ENCODE data around the gene WIF1. TPM values are rescaled to one million over a fixed set of nuclear protein-coding genes. Genes with fewer than 3 reads are reported as not detected.

WIF1 gene
- total RNA-seq, 2 experiments from 2014 or later: not detected

GRCh38 chr12:65122703-65123102, 1.6 kb upstream of the WIF1 start:
- CTCF ChIA-PET: no interaction called here
- no peaks in the 10 kb centered on the region for H3K36me3 Mint-ChIP-seq (ENCODE audit: low read depth)
- intact Hi-C loops (cut with DNase I, micrococcal nuclease): no loop called here
- Histone ChIP-seq H3K27ac (ENCODE audit: low read depth in 1 of 2, low read length in 2 of 2) (no peak overlapping the region), H3K4me3 (ENCODE audit: low read length) (no peak overlapping the region), H3K9me3 (ENCODE audit: control insufficient read depth in 1 of 2, insufficient read depth in 1 of 2, low read length in 2 of 2) (peaks cover 0 to 9% of the 10 kb centered on the region in 2 experiments), H3K4me1 (ENCODE audit: insufficient read depth, low read length) (peaks cover 12% of the 10 kb centered on the region), H3K36me3 (ENCODE audit: insufficient read depth, low read length) (no peaks in the 10 kb centered on the region), H3K27me3 (ENCODE audit: control insufficient read depth in 1 of 2, insufficient read depth in 2 of 2, low read length in 2 of 2) (peaks cover 26 to 63% of the 10 kb centered on the region in 2 experiments)
- ATAC-seq (ENCODE audit: poor library complexity) (no peak), DNase-seq (no peak)
- POLR2A ChIA-PET: no interaction called here
- no peaks in the 10 kb centered on the region for H3K4me1 Mint-ChIP-seq (ENCODE audit: low read depth)
- no peak overlapping the region for H3K4me3 Mint-ChIP-seq
- H3K27ac Mint-ChIP-seq: no peak overlapping the region
- H3K9me3 Mint-ChIP-seq: no peaks in the 10 kb centered on the region
- no peak for TF ChIP-seq CTCF (IDR thresholded peaks at IDR 0.05)
- H3K27me3 Mint-ChIP-seq: peaks cover 47% of the 10 kb centered on the region

GRCh38 chr12:65121956-65122469, 908 bp upstream of the WIF1 start:
- Histone ChIP-seq H3K27ac (ENCODE audit: low read depth in 1 of 2, low read length in 2 of 2) (no peak overlapping the region), H3K27me3 (ENCODE audit: control insufficient read depth in 1 of 2, insufficient read depth in 2 of 2, low read length in 2 of 2) (peaks cover 26 to 70% of the 10 kb centered on the region in 2 experiments), H3K4me3 (ENCODE audit: low read length) (no peak overlapping the region), H3K4me1 (ENCODE audit: insufficient read depth, low read length) (peaks cover 12% of the 10 kb centered on the region), H3K36me3 (ENCODE audit: insufficient read depth, low read length) (no peaks in the 10 kb centered on the region), H3K9me3 (ENCODE audit: control insufficient read depth in 1 of 2, insufficient read depth in 1 of 2, low read length in 2 of 2) (peaks cover 0 to 9% of the 10 kb centered on the region in 2 experiments)
- peaks cover 49% of the 10 kb centered on the region for H3K27me3 Mint-ChIP-seq
- DNase-seq: peak in 1 of 14 experiments; percentile 9
- ChIA-PET CTCF (no interaction called here), POLR2A (interaction anchor here (1.8 kb wide), 1 partner anchor 47 kb away, joined by 4 read pairs; the partner anchor contains the start of gene LEMD3)
- ATAC-seq (ENCODE audit: poor library complexity): no peak
- H3K4me1 Mint-ChIP-seq (ENCODE audit: low read depth): no peaks in the 10 kb centered on the region
- H3K27ac Mint-ChIP-seq: no peak overlapping the region
- intact Hi-C loops (cut with DNase I, micrococcal nuclease): no loop called here
- no peak overlapping the region for H3K4me3 Mint-ChIP-seq
- no peaks in the 10 kb centered on the region for H3K36me3 Mint-ChIP-seq (ENCODE audit: low read depth)
- no peaks in the 10 kb centered on the region for H3K9me3 Mint-ChIP-seq
- no peak for TF ChIP-seq CTCF (IDR thresholded peaks at IDR 0.05)

- H3K9me3 ChIP-seq (ENCODE audit: control insufficient read depth in 1 of 2, insufficient read depth in 1 of 2, low read length in 2 of 2): peaks cover 0 to 9% of the 10 kb centered on the region in 2 experiments
- TF ChIP-seq CTCF (IDR thresholded peaks at IDR 0.05): no peak
- H3K4me3 ChIP-seq (ENCODE audit: low read length): no peak overlapping the region
- Mint-ChIP-seq H3K36me3 (ENCODE audit: low read depth) (no peaks in the 10 kb centered on the region), H3K4me3 (no peak overlapping the region), H3K27ac (no peak overlapping the region), H3K27me3 (peaks cover 70% of the 10 kb centered on the region), H3K9me3 (no peaks in the 10 kb centered on the region), H3K4me1 (ENCODE audit: low read depth) (no peaks in the 10 kb centered on the region)
- no peaks in the 10 kb centered on the region for H3K36me3 ChIP-seq (ENCODE audit: insufficient read depth, low read length)
- ATAC-seq (ENCODE audit: poor library complexity) (no peak), DNase-seq (no peak)
- H3K27ac ChIP-seq (ENCODE audit: low read depth in 1 of 2, low read length in 2 of 2): no peak overlapping the region
- POLR2A ChIA-PET: no interaction called here
- H3K27me3 ChIP-seq (ENCODE audit: control insufficient read depth in 1 of 2, insufficient read depth in 2 of 2, low read length in 2 of 2): peaks cover 17 to 59% of the 10 kb centered on the region in 2 experiments
- intact Hi-C loops (cut with DNase I, micrococcal nuclease): no loop called here
- CTCF ChIA-PET: no interaction called here
- peaks cover 12% of the 10 kb centered on the region for H3K4me1 ChIP-seq (ENCODE audit: insufficient read depth, low read length)
Measured at GRCh38 chr12:65119063-65119462, 2.0 kb downstream of the WIF1 start.

Measured in CD4-positive, alpha-beta T cell (primary cell).